Stimulated activated naive CD4-positive, alpha-beta T cell treated with Interleukin-2 at 50 U/mL for 16 hours (primary cell): ENCODE results near the gene AQP4.

Experiments used
- DNase-seq: peaks from one replicate; lab custom pipeline; 2025; lab: John Stamatoyannopoulos, UW

AQP4 gene

GRCh38 chr18:26839609-26840008, 25.9 kb downstream of the AQP4 start:
- no peak for DNase-seq

DNA sequence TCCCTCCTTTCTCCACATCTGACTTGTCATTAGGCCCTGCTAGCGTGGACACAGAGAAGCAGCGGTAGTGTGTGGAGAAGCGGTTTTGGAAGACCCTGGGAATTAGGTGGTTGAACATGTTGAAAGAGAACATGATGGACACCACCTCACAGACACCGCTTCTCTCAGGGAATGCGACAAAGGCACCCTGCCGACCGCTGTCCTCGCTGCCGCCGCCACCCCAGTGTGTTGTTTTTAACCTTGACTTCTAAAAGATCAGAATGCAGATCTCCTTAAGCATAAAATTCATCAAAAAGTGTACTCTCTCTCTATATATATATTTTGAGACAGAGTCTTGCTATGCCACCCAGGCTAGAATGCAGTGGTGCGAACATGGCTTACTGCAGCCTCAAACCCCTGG, 33.2 kb downstream of the AQP4 start:
- DNase-seq, result no peak

DNA sequence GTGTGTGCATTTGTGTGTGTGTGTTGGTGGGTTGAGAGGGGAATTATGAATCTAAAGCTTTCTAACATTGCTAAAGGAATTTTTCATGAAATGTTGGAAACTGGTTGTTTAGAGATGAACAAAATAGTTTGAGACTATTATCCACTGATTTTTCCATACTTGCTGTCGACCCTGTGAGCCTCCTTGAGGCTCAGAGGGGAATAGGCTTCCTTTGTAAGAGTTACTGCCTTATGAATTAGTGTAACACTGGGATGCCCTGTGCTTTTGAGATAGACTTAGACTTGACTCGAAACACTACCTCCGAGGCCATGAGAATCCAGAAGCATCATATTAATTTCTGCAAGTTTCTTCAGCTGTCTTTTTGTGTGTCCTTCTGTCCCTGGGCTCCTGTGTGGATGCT, 37.9 kb downstream of the AQP4 start:
- DNase-seq, result no peak

DNA sequence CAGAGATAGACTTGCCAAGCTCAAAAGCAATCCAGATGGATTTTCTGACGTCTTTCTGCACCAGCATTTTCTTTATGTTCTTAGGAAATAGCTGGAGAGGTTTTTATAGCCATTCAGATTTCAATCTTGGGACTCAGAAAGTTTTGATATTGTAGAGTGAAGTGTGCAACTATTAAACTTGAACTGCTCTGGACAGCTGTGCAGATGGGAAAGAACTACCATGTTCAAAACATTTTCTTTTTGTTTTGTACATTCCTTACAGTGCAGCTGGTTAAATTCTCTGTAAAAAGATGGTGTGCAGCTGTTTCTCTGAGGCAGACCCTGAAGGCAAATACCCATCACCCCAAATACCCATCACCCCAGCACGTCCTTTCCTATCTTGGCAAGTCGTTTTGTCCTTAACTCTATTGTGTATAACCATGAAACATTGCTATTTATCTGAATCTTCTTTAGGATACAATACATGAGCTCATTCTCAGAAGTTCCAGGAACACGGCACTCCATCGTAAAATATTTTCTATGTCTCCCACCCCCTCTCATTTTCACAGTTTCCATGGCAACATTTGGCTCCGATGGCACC, 38.8 kb downstream of the AQP4 start:
- no peak for DNase-seq

- no peak for DNase-seq
These were observed 44.3 kb downstream of the AQP4 start for GRCh38 chr18:26821181-26821580.

- no peak for DNase-seq
These were observed 46.5 kb downstream of the AQP4 start for GRCh38 chr18:26819046-26819445.

- no peak for DNase-seq
These were observed 47.0 kb downstream of the AQP4 start for GRCh38 chr18:26818461-26818860.

DNA sequence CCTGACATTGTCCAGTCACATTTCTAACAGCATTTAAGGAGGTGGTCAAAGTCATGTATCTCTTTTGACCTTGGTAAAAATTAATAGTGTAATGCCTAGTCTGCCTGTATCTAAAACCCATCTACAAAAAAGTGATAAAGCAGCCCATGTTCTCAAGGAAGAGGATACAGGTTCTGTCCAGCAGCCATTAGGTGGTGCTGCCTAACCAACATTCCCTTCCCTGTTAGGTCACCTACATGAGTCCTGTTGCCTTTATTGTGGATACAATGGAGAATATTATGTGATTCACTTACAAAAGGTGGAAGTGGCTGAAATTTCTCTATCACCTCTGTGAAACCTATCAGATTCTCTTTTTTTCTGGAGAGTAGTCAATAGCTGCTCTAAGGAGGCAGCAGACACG, 52.5 kb downstream of the AQP4 start:
- no peak for DNase-seq

- no peak for DNase-seq
These were observed 53.0 kb downstream of the AQP4 start for GRCh38 chr18:26812462-26812861.

DNA sequence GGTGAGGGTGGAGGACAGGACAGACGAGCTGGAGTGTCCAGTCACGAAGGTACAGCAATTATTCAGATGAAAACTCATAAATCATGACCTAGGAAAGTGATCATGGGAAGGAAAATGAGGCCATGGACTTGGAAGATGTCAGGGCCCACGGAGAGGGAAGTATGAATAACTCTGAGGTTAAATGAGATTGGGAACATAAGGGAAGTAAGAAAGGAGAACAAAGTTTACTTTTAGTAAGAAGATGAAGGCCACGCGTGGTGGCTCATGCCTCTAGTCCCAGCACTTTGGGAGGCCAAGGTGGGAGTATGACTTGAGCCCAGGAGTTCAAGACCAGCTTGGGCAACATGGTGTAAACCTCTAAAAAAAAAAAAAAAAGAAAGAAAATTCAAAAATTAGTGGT, 56.2 kb downstream of the AQP4 start:
- DNase-seq, result no peak

- DNase-seq, result no peak
These were observed 59.3 kb downstream of the AQP4 start for GRCh38 chr18:26806224-26806623.

DNA sequence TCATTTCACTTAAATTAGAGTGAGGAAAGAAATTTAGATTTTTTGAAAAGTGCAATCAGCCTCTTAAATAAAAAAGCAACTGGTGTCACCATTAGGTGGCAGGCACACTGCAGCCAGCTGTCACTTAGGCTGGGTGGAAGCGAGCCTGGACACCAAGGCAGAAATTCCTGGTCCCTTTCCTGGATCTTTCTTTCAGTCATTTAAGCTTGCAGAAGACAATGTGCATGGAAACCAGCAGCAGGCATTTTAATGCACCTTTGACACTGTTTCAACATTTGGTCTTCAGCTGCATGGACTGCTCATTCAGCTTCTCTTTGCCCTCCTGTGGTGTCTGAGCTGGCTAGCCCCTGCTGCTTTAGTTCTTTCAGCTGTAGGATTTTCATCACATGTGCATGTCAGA, 61.0 kb downstream of the AQP4 start:
- DNase-seq, result no peak

GRCh38 chr18:26803643-26804042, 61.9 kb downstream of the AQP4 start:
- no peak for DNase-seq

- DNase-seq, result no peak
These were observed 62.9 kb downstream of the AQP4 start for GRCh38 chr18:26802330-26803200.
